GM19099 (cell line): ENCODE data around the gene SPPL2B.

ENCODE experiments used
- POLR2A ChIP-seq: IDR thresholded peaks from 3 replicates; pipeline ENCODE4 v1.6.1; 2011; ENCODE audit warnings: low read depth; ENCODE audit not compliant: insufficient read length; ENCODE audit errors: extremely low read depth

Gene SPPL2B

GRCh38 chr19:2363419-2363818, 34.9 kb downstream of the SPPL2B start:
- TF ChIP-seq POLR2A = no peak

- TF ChIP-seq POLR2A = no peak
Observed at GRCh38 chr19:2365201-2365970, 36.9 kb downstream of the SPPL2B start.

- TF ChIP-seq POLR2A = no peak
Observed at GRCh38 chr19:2371656-2372055, 43.2 kb downstream of the SPPL2B start.

GRCh38 chr19:2372076-2372612, 43.7 kb downstream of the SPPL2B start:
- TF ChIP-seq POLR2A = no peak

- no peak for TF ChIP-seq POLR2A
Observed at GRCh38 chr19:2374808-2375207, 46.3 kb downstream of the SPPL2B start.

GRCh38 chr19:2375353-2376121, 47.1 kb downstream of the SPPL2B start:
- no peak for TF ChIP-seq POLR2A

GRCh38 chr19:2376784-2377519, 48.5 kb downstream of the SPPL2B start:
- no peak for TF ChIP-seq POLR2A

GRCh38 chr19:2380567-2380966, 52.1 kb downstream of the SPPL2B start:
- no peak for TF ChIP-seq POLR2A

- no peak for TF ChIP-seq POLR2A
Observed at GRCh38 chr19:2381148-2381820, 52.8 kb downstream of the SPPL2B start.

GRCh38 chr19:2382530-2383222, 54.2 kb downstream of the SPPL2B start:
- no peak for TF ChIP-seq POLR2A

- TF ChIP-seq POLR2A = no peak
Observed at GRCh38 chr19:2385053-2385721, 56.7 kb downstream of the SPPL2B start.

GRCh38 chr19:2387367-2388288, 59.1 kb downstream of the SPPL2B start:
- TF ChIP-seq POLR2A = no peak

GRCh38 chr19:2389594-2389993, 61.1 kb downstream of the SPPL2B start:
- TF ChIP-seq POLR2A = no peak
